Stimulated activated CD4-positive, alpha-beta T cell treated with anti-CD3 and anti-CD28 coated beads, Interleukin-2, amount 100 ng/mL, for 24 hours (primary cell): Measurements from ENCODE around the gene DAB1.

Experiments used
- DNase-seq, 2 donors: peaks; one replicate each; pipeline ENCODE4 v3.0.0-alpha.2; 2020

The DAB1 gene

GRCh38 chr1:57423656-57424211 lies at the start of gene DAB1:
Gene DAB1 (minus strand): TSS chr1:57424060. CDS start chr1:57291030, 133,030 bp downstream.
- peak in 1 of 2 donors; percentile 20 for DNase-seq

- DNase-seq = no peak
These were observed 49.6 kb upstream of the DAB1 start for GRCh38 chr1:57473448-57473847.

GRCh38 chr1:57471995-57472394 lies 48.1 kb upstream of the DAB1 start:
- DNase-seq = no peak

DNA sequence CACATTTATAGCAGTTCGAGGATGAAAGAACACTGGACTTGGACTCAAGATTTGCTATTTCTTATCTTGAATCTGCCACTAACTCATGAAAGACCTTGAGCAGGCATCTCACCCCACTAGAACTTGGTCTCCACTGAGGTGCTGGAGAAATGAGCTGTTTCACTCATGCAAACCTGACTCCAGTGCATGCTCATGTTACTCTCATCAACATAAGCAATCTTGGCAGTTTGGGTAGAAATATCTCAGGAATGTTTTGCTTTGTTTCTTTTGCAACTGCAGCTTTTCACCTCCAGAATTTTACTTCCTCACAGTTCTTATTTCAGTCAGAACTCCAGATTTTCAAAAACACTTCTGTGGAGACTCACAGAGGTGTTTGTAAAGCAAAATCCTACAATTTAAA lies 46.2 kb upstream of the DAB1 start:
- no peak for DNase-seq

DNA sequence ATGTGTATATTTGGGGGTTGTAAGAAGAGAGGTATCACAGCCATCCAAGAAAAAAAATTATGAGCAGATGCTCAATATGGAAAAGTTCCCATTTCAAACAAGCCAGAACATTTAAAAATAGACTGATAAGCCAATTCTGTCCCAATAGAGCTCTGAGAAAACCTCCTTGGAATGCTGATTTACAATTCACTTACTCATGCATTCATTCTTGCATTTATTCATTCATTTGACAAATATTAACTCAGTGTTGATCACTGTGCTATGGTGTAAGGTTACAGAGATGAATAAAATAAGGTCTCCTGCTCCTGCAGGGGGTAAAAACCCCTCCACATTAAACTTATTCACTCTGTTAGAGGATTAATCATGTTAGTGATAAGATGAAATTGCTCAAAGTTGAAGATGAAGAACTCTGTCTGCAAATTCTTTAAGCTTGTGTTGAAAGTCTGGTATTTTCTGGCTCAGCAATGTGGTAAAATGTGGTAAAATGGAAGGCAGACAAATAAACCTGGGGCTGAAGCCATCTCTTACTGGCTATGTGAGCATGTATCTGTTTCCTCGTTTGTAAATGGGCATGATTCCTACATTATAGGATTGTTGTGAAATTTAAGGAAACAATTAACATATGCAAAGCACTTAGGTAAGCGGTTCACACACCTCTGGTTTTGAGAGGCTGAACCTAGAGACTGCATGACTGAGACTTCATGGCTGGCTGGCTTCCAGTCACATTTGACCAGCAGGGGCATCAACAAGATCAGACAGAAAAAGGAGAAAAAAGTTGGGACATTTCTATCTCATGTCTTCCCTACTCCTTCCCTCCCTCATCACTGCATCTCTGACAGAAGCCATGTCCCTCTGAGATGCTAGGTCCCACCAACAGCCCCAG lies 45.0 kb upstream of the DAB1 start:
- DNase-seq = no peak

DNA sequence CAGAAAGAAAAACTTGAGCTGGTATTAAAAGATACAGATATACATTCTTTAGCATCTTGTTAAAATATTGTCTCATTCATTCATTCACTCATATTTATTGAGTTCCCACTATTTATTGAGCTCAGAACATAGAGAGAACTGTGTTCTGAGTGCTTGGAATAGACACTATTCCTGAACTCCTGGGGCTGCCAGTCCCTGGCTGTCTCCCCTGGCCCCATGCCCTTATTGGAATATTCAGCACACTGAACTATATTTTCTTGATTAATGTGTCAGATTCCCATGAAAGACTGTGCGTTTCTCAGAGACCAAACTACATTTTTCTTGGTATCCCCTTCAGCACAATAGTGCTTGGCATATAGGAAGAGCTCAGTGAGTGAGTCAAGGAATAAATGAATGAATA lies 44.0 kb upstream of the DAB1 start:
- DNase-seq = no peak

GRCh38 chr1:57464756-57465155 lies 40.9 kb upstream of the DAB1 start:
- DNase-seq = no peak

- DNase-seq = no peak
These were observed 39.5 kb upstream of the DAB1 start for GRCh38 chr1:57463343-57463742.

DNA sequence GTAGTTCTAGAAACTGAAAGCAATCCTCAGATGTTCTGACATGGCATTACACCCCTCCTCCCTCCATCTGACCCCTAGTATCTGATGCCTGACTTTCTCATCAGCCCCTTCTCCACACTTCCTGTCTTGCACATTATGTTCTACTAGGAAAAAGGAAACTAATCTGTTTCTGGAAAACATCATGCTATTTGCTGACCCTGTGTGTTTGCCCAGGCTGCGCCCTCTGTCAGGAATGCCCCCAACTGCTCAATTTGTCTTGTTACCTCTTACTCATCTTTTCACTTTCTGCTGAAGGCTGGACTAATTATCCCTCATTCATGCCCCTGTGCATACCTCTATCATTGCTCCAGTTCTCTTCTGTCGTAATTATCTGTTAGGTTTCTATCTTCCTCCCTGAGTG lies 37.5 kb upstream of the DAB1 start:
- DNase-seq = no peak

- no peak for DNase-seq
These were observed 27.7 kb upstream of the DAB1 start for GRCh38 chr1:57451516-57451915.

- no peak for DNase-seq
These were observed 27.1 kb upstream of the DAB1 start for GRCh38 chr1:57450981-57451380.

- DNase-seq = no peak
These were observed 23.7 kb upstream of the DAB1 start for GRCh38 chr1:57447551-57447950.

GRCh38 chr1:57443004-57443403 lies 19.1 kb upstream of the DAB1 start:
- no peak for DNase-seq

- no peak for DNase-seq
These were observed 16.2 kb upstream of the DAB1 start for GRCh38 chr1:57440096-57440495.

DNA sequence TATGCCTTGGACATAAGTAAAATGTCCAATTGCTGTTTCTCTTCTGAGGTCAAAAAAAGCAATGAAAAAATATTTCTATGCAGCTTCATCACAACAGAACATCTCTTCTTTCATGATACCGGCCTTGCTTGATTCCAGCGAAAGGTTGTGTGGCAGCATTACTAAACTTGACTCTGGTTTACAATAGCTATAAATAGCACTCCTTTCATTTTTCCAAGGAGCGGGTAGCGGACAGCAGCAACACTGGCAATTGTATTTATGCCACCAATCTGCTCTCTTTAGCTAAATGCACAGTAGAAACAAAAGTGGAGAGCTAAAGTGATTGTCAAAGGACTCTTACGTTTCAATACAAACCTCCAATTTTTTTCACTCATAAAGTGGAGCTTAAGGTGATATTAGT lies 7.5 kb upstream of the DAB1 start:
- no peak for DNase-seq

DNA sequence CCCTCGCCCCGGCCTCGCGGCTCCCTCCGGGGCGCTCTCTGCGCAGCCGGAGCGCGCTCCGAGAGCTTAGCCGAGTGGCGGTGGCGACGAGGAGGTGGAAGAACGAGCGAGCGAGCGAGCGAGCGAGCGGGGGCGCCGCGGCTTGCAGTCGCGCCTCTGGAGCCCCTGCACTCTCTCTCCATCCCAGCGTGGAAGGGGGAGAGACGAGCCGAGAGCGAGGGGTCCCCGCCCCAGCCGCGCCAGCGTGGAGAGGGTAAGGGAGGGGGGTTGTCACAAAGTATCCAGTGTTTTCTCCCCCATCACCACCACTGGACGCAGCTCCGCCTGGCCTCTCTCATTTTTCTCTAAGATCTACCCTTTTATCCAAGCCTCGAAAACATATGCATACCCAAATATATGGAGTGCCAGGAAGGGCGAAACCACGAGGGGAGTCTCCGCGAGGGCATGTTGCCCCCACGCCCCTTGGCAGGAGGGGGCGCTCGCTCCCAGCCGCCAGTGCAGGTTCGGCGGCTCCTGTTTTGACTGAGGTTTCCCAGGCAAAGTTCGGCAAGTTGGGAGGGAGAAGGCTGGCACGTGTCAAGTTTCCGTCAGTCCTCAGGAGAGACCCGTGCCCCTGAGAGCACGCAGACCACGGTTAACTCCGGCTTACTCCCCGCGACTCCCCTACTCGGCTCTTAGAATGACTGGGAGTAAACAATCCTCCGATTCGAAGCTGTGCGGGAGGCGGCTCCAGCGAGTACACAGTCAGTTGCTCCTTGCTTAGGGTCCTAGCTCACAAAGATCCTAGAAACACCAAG lies 569 bp upstream of the DAB1 start:
- peak in 1 of 2 donors; percentile 21 for DNase-seq

GRCh38 chr1:57423135-57423655 lies 665 bp downstream of the DAB1 start:
- no peak for DNase-seq

GRCh38 chr1:57422271-57423134 lies 1.4 kb downstream of the DAB1 start:
- no peak for DNase-seq

DNA sequence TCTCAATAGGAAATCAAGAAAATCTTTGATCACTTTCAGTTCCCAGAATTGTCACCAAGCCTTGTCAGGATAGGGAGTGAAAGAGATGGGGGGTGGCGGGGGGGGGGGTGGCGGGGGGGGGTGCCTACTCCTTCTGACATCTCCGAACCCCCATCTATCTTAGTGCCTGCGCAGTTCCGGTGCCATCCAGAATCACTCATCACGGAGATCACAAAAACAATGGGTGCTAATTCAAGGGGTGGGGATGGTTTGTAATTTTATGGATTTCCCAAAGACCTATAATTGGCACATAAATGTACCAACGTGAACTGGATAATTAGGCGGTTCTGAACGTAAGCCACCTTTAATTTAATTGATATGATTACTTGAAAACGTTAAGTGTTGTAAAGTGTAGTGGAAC lies 2.1 kb downstream of the DAB1 start:
- DNase-seq = no peak

DNA sequence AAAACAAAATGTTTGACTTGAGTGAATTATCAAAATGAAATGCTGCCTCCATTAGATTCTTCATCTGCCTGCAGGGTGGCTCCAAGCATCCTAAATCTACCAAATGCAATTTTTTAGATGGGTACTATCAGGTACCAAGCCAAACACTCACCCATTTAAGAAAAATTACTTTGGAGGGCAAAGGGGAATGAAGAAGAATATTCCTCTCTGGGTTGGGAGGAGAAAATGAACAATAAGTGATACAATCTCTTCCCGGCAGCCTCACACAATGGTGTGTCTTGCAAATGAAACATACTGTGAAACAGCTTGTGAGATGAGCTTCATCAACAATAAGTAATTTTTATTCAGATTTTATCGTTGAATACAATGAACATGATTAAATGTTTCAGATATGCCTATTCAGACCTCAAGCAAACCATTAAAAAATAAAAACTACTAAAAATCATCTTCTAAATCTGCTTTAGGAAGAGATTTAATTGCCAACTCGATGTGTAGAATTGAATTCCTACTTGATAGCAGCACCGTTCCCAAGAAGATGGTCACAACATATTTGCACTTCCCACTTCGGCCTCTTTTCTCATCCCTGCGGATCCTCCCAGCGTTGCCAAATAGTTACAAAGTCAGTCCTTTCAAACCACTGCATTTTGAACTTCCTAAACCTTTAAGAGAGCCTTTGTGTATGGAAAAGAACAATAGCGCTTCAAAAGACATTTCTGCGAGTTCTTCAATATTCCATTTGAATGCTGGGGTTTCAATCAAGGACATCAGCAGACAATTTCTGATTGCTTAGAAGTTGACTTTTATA lies 2.7 kb downstream of the DAB1 start:
- no peak for DNase-seq

DNA sequence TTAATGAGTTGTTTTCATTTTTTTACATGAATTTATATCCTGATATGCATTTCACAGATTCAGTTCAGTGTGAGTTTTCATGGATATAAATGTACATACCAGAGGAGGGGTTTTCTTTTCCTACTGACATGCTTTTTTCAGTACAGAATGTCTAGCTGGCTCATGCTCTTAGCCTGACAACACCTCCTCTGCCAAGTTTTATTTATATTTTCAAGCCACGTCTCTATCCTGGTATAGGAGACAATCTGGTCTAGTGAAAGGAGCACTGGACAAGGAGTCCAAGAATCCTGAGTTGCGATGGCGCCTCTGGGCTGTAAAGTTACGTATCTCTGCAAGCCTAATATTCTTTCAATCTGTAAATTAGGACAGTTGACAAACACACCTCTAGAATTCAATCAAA lies 4.9 kb downstream of the DAB1 start:
- DNase-seq = no peak

DNA sequence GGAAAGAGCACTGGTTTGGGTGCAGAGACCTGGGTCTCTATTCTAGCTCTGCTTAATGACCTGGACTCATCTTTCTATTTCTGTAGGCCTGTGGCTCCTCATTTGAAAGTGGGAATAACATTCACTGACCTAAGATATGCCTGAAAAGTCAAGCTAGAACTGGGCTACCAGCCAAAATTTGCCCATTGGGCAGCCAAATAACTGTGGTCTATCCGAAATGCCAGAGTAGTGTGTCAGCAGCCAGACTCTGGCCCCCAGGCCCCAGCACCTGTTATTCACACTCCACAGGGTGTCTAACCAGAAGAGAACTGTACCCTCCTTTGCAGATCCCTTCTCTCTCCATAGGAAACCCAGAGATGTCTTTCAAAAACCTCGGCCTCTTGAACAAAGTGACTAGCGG lies 12.6 kb downstream of the DAB1 start:
- DNase-seq = no peak
